ENCODE measurements around the gene JMJD7. TPM values are rescaled to one million over a fixed set of nuclear protein-coding genes. Genes with fewer than 3 reads are reported as not detected.

Gene JMJD7
- total RNA-seq, 1 experiment from 2014 or later: 3.0 TPM

- no peak for DNase-seq (ENCODE audit: low read depth)
These were observed 55.0 kb downstream of the JMJD7 start for GRCh38 chr15:41882689-41883483.

DNA sequence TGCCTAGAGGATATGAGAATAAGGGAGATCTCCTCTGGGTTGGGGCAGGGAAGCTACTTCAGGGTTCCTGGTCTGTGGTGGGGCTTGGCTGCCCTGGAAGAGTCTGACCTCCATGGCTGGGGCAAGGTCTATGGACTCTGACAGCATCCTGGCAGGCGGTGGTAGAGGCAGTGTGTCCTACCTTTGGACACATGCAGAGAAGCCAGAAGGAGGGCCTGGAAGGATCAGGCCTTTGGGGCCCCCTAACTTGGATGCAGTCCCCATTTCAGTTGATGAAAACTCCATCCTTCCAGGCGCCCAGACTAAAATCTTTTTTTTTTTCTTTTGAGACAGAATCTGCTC lies 55.6 kb downstream of the JMJD7 start:
- no peak for DNase-seq (ENCODE audit: low read depth)

DNA sequence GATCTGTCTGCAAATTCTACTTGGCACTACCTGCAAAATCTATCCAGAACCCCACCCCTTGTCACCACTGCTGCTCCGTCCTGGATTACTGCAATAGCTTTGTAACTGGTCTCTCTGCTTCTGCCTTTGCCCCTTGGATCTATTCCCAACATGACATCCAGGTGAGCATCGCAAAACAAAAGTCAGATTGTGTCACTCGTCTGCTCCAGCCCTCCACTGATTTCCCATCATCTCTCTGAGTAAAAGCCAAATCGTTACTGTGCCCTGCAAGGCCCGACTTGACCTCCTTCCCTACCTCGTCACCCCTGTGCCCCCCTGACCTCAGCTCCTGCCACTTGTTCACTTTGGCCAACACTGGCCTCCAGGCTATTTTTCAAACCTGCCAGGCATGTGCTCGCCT lies 56.6 kb downstream of the JMJD7 start:
- DNase-seq (ENCODE audit: low read depth): no peak

GRCh38 chr15:41885321-41885720 lies 57.4 kb downstream of the JMJD7 start:
- no peak for DNase-seq (ENCODE audit: low read depth)

DNA sequence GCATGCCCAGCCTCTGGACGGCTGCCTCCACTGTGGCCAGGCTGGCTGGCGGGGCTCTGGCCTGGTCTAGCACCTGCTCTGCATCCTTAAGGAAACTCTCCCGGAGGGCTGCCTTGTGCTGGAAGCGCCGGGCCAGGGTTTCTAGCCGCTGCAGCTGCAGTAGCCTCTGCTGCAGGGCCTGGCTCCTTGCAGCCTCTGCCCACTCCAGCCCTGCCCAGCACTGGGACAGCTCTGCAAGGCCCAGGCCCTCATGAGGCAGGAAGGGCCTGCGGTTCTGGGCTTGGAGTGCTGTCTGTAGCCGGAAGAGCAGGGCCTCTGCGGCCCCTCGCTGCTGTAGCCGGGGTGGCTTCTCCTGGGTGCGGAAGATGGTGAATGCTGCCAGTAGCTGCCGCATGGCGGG lies 57.9 kb downstream of the JMJD7 start:
- DNase-seq (ENCODE audit: low read depth): no peak

DNA sequence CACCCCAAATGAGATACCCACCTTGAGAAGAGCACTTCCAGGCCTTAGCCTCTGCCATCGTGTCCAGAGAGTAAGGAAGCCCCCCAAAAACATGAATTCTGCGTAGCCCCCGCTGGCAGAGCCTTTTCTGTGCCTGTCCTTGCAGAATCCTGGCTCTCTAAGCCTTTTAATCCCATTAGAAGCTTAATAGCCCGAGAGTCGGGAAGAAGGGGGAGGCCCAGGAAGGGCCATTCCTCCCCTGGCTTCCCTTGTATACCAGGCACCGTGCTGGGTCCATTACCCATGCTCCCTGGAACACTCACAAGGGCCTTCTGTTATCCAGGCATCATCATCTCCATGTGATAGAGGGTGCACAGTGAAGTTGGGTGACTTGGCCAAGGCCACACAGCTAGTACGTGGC lies 58.8 kb downstream of the JMJD7 start:
- no peak for DNase-seq (ENCODE audit: low read depth)

DNA sequence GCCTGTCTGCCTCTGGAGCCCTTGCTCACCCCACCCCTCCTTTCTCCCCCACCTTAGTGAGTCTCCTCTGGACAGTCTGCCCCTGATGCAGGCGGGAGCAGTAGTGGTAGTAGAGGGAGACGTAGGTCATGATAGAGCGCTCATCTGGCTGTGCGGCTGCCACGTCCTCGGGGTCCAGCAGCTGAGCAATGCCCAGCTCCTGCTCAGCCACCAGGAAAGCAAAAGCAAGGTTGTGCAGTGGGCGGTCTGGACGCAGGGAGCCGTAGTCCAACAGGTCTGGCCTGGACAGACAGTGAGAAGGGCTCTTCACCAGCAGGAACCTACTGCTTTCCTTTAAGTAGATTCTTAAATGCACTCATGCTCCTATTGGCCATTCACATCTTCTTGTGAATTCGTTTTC lies 59.3 kb downstream of the JMJD7 start:
- no peak for DNase-seq (ENCODE audit: low read depth)

Other genes with a start within 250 kb of the JMJD7 start
- 28.2 and 36.2 TPM in 2 replicates for gene MGA, start 167.7 kb upstream of the JMJD7 start, total RNA-seq (2014; rRNA removed; shearing (Covaris generic))
- gene MAPKBP1, start 53.6 kb upstream of the JMJD7 start, total RNA-seq (2014; rRNA removed; shearing (Covaris generic)): 3.7 and 4.3 TPM in 2 replicates
- 0.71 and 4.6 TPM in 2 replicates for gene PLA2G4B, start 10.8 kb downstream of the JMJD7 start, total RNA-seq (2014; rRNA removed; shearing (Covaris generic))
- gene SPTBN5, start 66.0 kb downstream of the JMJD7 start, total RNA-seq (2014; rRNA removed; shearing (Covaris generic)): 1.1 and 3.8 TPM in 2 replicates
- 21.9 and 26.9 TPM in 2 replicates for gene EHD4, start 144.5 kb downstream of the JMJD7 start, total RNA-seq (2014; rRNA removed; shearing (Covaris generic))
- not detected in 2 replicates for gene PLA2G4E, start 192.9 kb downstream of the JMJD7 start, total RNA-seq (2014; rRNA removed; shearing (Covaris generic))

Data from Daoy (cell line).